HS-27A (cell line): Measurements from ENCODE around the gene MAP1LC3C.
"Not testable (repeated sequence)": the region's sequence is repeated elsewhere in the genome, so short reads cannot be mapped to it uniquely, and the experiment has no call there.

ENCODE experiments used
- DNase-seq: peaks from one replicate; pipeline ENCODE4 v3.0.0-alpha.2; 2012; ENCODE audit warnings: low read depth, missing footprints

MAP1LC3C gene

DNA sequence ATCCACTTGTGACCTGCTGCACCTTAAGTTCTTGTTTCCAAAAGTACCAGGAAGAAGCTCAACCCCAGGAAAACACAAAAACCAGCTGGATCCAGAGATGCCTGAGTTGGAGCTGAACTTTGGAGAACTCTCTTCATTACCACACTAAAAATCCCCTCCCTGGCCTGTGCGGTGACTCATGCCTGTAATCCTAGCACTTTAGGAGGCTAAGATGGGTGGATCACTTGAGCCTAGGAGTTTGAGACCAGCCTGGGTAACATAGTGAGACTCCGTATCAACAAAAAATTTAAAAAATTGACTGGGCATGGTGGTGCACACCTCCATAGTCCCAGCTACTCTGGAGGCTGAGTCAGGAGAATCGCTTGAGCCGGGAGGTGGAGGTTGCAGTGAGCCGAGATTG, 6.2 kb downstream of the MAP1LC3C start:
- DNase-seq: no peak

GRCh38 chr1:241990040-241990439, 8.9 kb downstream of the MAP1LC3C start:
- peak; percentile 88 for DNase-seq

DNA sequence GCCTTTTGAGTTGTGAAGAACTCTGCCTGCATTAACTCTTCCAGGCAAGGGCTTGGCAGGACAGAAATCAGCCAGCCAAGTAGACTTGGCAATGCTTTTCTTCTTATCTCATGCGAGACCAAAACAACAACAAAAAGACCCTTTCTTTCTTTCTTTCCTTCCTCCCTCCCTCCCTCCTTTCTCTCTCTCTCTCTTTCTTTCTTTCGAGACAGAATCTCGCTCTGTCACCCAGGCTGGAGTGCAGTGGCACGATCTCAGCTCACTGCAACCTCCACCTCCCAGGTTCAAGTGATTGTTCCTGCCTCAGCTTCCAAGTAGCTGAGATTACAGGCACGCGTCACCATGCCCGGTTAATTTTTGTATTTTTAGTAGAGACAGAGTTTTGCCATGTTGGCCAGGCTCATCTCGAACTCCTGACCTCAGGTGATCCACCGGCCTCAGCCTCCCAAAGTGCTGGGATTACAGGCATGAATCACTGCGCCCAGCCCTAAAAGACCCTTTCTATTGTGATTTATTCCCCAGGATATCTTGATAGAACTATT, 10.4 kb downstream of the MAP1LC3C start:
- DNase-seq: not testable (repeated sequence)

DNA sequence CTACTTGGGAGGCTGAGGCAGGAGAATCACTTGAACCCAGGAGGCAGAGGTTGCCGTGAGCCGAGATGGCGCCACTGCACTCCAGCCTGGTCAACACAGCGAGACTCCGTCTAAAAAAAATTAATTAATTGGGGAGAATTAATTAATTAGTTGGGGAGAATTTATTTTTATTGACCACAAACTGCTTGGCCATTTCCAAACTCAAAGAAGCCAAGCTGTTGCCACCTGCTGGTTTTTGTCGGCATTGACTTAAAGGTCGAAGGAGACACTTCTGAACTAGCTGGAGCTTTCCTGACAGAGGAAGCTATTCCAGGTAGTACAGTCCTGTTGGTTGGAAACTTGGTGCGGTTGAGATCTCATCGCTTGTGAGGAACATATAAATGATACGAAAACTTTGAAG, 13.1 kb downstream of the MAP1LC3C start:
- DNase-seq: no peak

- no peak for DNase-seq
These were observed 19.0 kb downstream of the MAP1LC3C start for GRCh38 chr1:241979926-241980325.

GRCh38 chr1:241979071-241979470, 19.8 kb downstream of the MAP1LC3C start:
- no peak for DNase-seq

DNA sequence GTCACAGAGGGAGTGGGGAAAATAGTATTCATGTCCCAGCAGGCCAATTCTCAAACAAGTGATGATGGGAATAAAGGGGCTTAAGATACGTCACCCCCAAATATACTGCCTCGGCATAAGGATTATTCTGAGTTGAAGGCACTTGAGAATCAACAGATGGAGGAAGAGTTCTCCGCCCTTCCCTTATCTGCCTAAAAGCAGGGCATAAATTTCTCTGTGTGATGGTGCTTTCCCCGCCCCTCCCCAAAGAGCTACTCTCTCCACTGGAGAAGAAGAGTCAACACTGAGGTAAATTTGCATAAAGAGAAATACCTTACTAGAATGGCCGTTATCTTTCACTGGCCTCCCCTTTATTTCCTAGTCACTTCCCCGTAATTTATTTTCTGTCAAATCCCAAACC, 22.7 kb downstream of the MAP1LC3C start:
- DNase-seq: no peak

DNA sequence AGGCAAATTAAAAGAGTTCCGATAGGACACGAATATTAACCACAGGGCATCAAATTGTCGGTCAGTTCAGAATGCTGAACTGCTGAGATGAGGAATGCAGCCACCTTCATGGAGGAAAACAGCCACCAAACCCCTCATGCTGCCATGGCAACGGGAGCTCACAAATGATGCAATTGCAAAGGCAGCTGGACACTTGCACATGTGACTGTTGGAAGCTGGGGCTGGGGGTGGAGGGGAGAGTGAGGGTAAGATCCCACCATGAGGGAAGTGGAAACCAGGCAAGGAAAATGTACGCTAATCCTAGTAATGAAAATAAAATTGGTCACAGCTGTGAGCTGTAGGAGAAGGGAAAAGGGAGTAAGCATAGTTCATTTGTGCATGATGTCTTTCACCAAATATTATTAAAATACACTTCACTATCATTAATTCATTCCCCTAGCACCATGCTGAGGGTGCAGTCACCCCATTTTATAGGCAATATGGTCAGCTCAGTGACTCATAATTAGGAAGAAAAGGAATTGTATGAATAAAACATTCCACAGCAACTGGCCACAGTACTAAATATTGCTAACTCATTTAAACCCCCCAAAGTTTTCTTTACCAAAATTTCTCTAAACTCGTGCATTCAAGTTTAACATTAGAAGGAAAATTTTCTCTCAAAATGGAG, 26.1 kb downstream of the MAP1LC3C start:
- no peak for DNase-seq

- no peak for DNase-seq
These were observed 30.3 kb downstream of the MAP1LC3C start for GRCh38 chr1:241968611-241969010.

- DNase-seq: no peak
These were observed 34.2 kb downstream of the MAP1LC3C start for GRCh38 chr1:241964550-241965282.

- DNase-seq: no peak
These were observed 35.2 kb downstream of the MAP1LC3C start for GRCh38 chr1:241963722-241964121.

- no peak for DNase-seq
These were observed 36.7 kb downstream of the MAP1LC3C start for GRCh38 chr1:241962153-241962552.

- no peak for DNase-seq
These were observed 41.0 kb downstream of the MAP1LC3C start, which contains the start of gene BECN2 for GRCh38 chr1:241957692-241958494. BECN2 (plus strand) TSS chr1:241957767; CDS start chr1:241957767, 0 bp downstream.

DNA sequence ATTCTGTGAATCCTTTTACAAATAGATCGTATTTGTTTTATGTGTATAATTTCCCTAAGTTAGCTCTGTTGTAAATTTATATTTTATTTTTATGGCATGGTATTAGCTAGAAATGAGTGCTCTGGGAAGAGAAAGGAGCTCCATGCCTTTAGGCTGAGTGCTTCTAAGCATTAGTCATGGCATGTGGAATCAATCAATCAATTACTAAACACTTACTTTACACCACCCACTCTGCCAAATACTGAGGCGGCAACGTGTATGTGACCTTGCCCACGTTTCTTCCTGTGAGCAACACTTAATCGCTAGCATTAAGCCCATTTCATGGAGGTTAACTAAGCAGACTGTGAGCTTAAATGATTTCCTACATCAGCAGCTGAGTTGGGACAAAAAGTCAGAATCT, 48.5 kb downstream of the MAP1LC3C start:
- no peak for DNase-seq

GRCh38 chr1:241947354-241947753, 51.5 kb downstream of the MAP1LC3C start:
- DNase-seq: no peak
